Loucy (cell line): ENCODE data around the gene NADK.

Experiments
- H2AFZ ChIP-seq: fragments of 200-600 bp; sonication (generic); 2 replicates; pipeline ENCODE4 v1.6.0; 2016; ENCODE audit warnings: antibody characterized with exemption, mild to moderate bottlenecking, low read length, moderate library complexity
- H3F3A ChIP-seq: fragments of 200-600 bp; 2 replicates; pipeline ENCODE4 v1.6.0; 2016; ENCODE audit warnings: antibody characterized with exemption, low read depth, mild to moderate bottlenecking
- H3K27me3 ChIP-seq: fragments of 200-600 bp; sonication (generic); 2 replicates; pipeline ENCODE4 v1.6.1; 2014; ENCODE audit warnings: low read length, mild to moderate bottlenecking; ENCODE audit not compliant: insufficient read depth, poor library complexity, severe bottlenecking
- H3K36me3 ChIP-seq: fragments of 200-600 bp; sonication (generic); 2 replicates; pipeline ENCODE4 v1.6.1; 2016; ENCODE audit warnings: low read length; ENCODE audit not compliant: insufficient read depth
- H3K4me1 ChIP-seq: fragments of 200-600 bp; sonication (generic); 2 replicates; pipeline ENCODE4 v1.5.1; 2014; ENCODE audit warnings: low read length, mild to moderate bottlenecking; ENCODE audit not compliant: insufficient read depth, poor library complexity, severe bottlenecking
- H3K4me2 ChIP-seq: fragments of 200-600 bp; sonication (generic); 2 replicates; pipeline ENCODE4 v1.6.0; 2014; ENCODE audit warnings: antibody characterized with exemption, low read length, low read depth, mild to moderate bottlenecking; ENCODE audit not compliant: poor library complexity, severe bottlenecking
- H3K4me3 ChIP-seq: fragments of 200-600 bp; sonication (generic); 2 replicates; pipeline ENCODE4 v1.5.1; 2014; ENCODE audit warnings: low read length, mild to moderate bottlenecking, mixed read lengths; ENCODE audit not compliant: poor library complexity, severe bottlenecking
- H3K79me2 ChIP-seq: fragments of 200-600 bp; sonication (generic); 2 replicates; pipeline ENCODE4 v1.6.1; 2014; ENCODE audit warnings: low read length; ENCODE audit not compliant: insufficient read depth
- H3K9ac ChIP-seq: fragments of 200-600 bp; sonication (generic); 2 replicates; pipeline ENCODE4 v1.6.0; 2014; ENCODE audit warnings: mild to moderate bottlenecking, low read depth, low read length, moderate library complexity; ENCODE audit not compliant: poor library complexity, severe bottlenecking
- H3K9me2 ChIP-seq: fragments of 200-600 bp; sonication (generic); replicated peaks from 2 replicates; pipeline ENCODE4 v1.6.1; 2016; ENCODE audit warnings: low read depth, low read length, mixed read lengths
- H3K9me3 ChIP-seq: fragments of 200-600 bp; sonication (generic); 2 replicates; pipeline ENCODE4 v1.6.1; 2014; ENCODE audit warnings: mild to moderate bottlenecking, antibody characterized with exemption, low read length, low read depth; ENCODE audit not compliant: insufficient read depth
- H4K20me1 ChIP-seq: fragments of 200-600 bp; sonication (generic); 2 replicates; pipeline ENCODE4 v1.6.0; 2014; ENCODE audit warnings: antibody characterized with exemption, low read length, mild to moderate bottlenecking; ENCODE audit not compliant: insufficient read depth, poor library complexity, severe bottlenecking
- CTCF ChIP-seq: fragments of 200-600 bp; sonication (generic); conservative IDR thresholded peaks from 2 replicates; pipeline ENCODE4 v1.5.1; 2014; ENCODE audit warnings: mild to moderate bottlenecking, antibody characterized with exemption, low read length
- EZH2phosphoT487 ChIP-seq: fragments of 200-600 bp; IDR thresholded peaks from 2 replicates; pipeline ENCODE4 v1.6.1; 2018; ENCODE audit warnings: antibody characterized with exemption, mild to moderate bottlenecking, moderate library complexity, borderline replicate concordance

The NADK gene

GRCh38 chr1:1793481-1794244, 15.4 kb upstream of the NADK start:
- Histone ChIP-seq H3K36me3 (peaks cover 96% of the 10 kb centered on the region; the same call in 1 of the 2 replicates), H3K27me3 (no peaks in the 10 kb centered on the region), H3K79me2 (peaks cover 23% of the 10 kb centered on the region; the same call in 1 of the 2 replicates), H3K4me2 (no peak overlapping the region), H3K9ac (no peak overlapping the region), H4K20me1 (peaks cover 20% of the 10 kb centered on the region), H2AFZ (no peak overlapping the region), H3K4me1 (no peaks in the 10 kb centered on the region), H3K9me2 (no peaks in the 10 kb centered on the region), H3F3A (no peaks in the 10 kb centered on the region), H3K4me3 (no peak overlapping the region), H3K9me3 (no peaks in the 10 kb centered on the region)
- TF ChIP-seq EZH2phosphoT487 (no peak), CTCF (no peak)

- H2AFZ ChIP-seq, result no peak overlapping the region
- H3K9me2 ChIP-seq, result no peaks in the 10 kb centered on the region
- TF ChIP-seq CTCF, result peak; percentile 65
- TF ChIP-seq EZH2phosphoT487, result no peak
- no peak overlapping the region for H3K4me2 ChIP-seq
- H3K27me3 ChIP-seq, result no peaks in the 10 kb centered on the region
- H4K20me1 ChIP-seq, result peaks cover 3% of the 10 kb centered on the region
- H3K9me3 ChIP-seq, result no peaks in the 10 kb centered on the region
- no peak overlapping the region for H3K4me3 ChIP-seq
- peaks cover 90% of the 10 kb centered on the region for H3K36me3 ChIP-seq
- H3K4me1 ChIP-seq, result no peaks in the 10 kb centered on the region
- no peaks in the 10 kb centered on the region for H3F3A ChIP-seq
- H3K9ac ChIP-seq, result no peak overlapping the region
- H3K79me2 ChIP-seq, result no peaks in the 10 kb centered on the region
These were observed 10.6 kb upstream of the NADK start for GRCh38 chr1:1788646-1789431.

GRCh38 chr1:1788136-1788535, 9.9 kb upstream of the NADK start:
- Histone ChIP-seq H3K9ac (no peak overlapping the region), H3K9me3 (no peaks in the 10 kb centered on the region), H3K79me2 (no peaks in the 10 kb centered on the region), H3K9me2 (no peaks in the 10 kb centered on the region), H4K20me1 (peaks cover 3% of the 10 kb centered on the region), H2AFZ (no peak overlapping the region), H3K4me3 (no peak overlapping the region), H3K4me2 (no peak overlapping the region), H3F3A (no peaks in the 10 kb centered on the region), H3K36me3 (peaks cover 83% of the 10 kb centered on the region), H3K4me1 (no peaks in the 10 kb centered on the region), H3K27me3 (no peaks in the 10 kb centered on the region)
- no peak for TF ChIP-seq CTCF
- no peak for TF ChIP-seq EZH2phosphoT487
